SK-N-SH (cell line): ENCODE results near the gene MAP3K7.

ENCODE experiments used
- CHD2 ChIP-seq: fragments of 150-350 bp; IDR thresholded peaks from 2 replicates; pipeline ENCODE4 v1.6.1; 2018; ENCODE audit warnings: low read length; ENCODE audit not compliant: partially characterized antibody
- POLR2AphosphoS5 ChIP-seq: IDR thresholded peaks from 2 replicates; pipeline ENCODE4 v1.6.1; 2012; ENCODE audit warnings: low read depth, low read length
- RXRA ChIP-seq: IDR thresholded peaks from 2 replicates; pipeline ENCODE4 v1.4.0; 2012; ENCODE audit warnings: low read depth, mild to moderate bottlenecking, borderline replicate concordance
- TF ChIP-seq, protein P1 (sequence below): fragments of 200-600 bp; sonication (generic); IDR thresholded peaks from 2 replicates; pipeline ENCODE4 v1.6.1; 2017; ENCODE audit warnings: antibody characterized with exemption, mild to moderate bottlenecking, moderate library complexity
- TF ChIP-seq, protein P2 (sequence below): fragments of 150-350 bp; IDR thresholded peaks from 2 replicates; pipeline ENCODE4 v1.6.1; 2016; ENCODE audit warnings: mild to moderate bottlenecking, low read depth, low read length
- TF ChIP-seq, protein P3 (sequence below): fragments of 150-350 bp; IDR thresholded peaks from 2 replicates; pipeline ENCODE4 v1.6.1; 2017; ENCODE audit warnings: antibody characterized with exemption, low read length, low read depth, borderline replicate concordance

DNA sequence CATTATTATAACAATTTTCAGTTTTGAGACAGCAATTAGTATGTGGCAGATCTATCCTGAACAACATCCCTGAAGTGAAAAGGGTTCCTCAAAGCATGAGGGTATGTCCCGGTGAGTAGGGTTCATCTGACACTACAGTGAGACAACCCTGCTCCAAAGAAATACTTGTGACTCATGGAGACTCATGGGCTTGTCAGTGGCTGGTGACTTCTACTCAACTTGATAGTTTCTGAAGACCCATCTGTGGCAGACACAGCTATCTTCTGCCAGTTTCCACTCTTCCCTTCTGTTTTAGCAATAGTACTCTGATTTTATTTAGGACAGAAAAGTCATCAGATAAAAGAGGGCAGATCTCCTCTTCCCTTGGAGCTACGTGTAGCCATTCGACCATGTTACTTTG, 41.4 kb downstream of the MAP3K7 start:
- TF ChIP-seq, protein P1, sequence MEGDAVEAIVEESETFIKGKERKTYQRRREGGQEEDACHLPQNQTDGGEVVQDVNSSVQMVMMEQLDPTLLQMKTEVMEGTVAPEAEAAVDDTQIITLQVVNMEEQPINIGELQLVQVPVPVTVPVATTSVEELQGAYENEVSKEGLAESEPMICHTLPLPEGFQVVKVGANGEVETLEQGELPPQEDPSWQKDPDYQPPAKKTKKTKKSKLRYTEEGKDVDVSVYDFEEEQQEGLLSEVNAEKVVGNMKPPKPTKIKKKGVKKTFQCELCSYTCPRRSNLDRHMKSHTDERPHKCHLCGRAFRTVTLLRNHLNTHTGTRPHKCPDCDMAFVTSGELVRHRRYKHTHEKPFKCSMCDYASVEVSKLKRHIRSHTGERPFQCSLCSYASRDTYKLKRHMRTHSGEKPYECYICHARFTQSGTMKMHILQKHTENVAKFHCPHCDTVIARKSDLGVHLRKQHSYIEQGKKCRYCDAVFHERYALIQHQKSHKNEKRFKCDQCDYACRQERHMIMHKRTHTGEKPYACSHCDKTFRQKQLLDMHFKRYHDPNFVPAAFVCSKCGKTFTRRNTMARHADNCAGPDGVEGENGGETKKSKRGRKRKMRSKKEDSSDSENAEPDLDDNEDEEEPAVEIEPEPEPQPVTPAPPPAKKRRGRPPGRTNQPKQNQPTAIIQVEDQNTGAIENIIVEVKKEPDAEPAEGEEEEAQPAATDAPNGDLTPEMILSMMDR: no peak
- TF ChIP-seq POLR2AphosphoS5 (no peak), RXRA (no peak), CHD2 (no peak)
- TF ChIP-seq, protein P2, sequence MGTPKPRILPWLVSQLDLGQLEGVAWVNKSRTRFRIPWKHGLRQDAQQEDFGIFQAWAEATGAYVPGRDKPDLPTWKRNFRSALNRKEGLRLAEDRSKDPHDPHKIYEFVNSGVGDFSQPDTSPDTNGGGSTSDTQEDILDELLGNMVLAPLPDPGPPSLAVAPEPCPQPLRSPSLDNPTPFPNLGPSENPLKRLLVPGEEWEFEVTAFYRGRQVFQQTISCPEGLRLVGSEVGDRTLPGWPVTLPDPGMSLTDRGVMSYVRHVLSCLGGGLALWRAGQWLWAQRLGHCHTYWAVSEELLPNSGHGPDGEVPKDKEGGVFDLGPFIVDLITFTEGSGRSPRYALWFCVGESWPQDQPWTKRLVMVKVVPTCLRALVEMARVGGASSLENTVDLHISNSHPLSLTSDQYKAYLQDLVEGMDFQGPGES: no peak
- TF ChIP-seq, protein P3, sequence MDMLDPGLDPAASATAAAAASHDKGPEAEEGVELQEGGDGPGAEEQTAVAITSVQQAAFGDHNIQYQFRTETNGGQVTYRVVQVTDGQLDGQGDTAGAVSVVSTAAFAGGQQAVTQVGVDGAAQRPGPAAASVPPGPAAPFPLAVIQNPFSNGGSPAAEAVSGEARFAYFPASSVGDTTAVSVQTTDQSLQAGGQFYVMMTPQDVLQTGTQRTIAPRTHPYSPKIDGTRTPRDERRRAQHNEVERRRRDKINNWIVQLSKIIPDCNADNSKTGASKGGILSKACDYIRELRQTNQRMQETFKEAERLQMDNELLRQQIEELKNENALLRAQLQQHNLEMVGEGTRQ: no peak
